Colonic mucosa (tissue), 4 donors: ENCODE data around the gene VMO1. TPM values are rescaled to one million over a fixed set of nuclear protein-coding genes. Genes with fewer than 3 reads are reported as not detected.

Source experiments
- DNase-seq: peaks from one replicate; pipeline ENCODE4 v3.0.0-alpha.2; 2020
- H3K27ac ChIP-seq: fragments of 200-600 bp; one replicate; pipeline ENCODE4 v1.8.0; 2021
- H3K27me3 ChIP-seq: fragments of 200-600 bp; one replicate; pipeline ENCODE4 v1.8.0; 2021
- H3K36me3 ChIP-seq: fragments of 200-600 bp; one replicate; pipeline ENCODE4 v1.8.0; 2021
- H3K4me1 ChIP-seq: fragments of 200-600 bp; one replicate; pipeline ENCODE4 v1.8.0; 2021; ENCODE audit warnings: mild to moderate bottlenecking
- H3K4me3 ChIP-seq: fragments of 200-600 bp; one replicate; pipeline ENCODE4 v1.8.0; 2021
- H3K9ac ChIP-seq, 2 donors: one replicate each; pipeline ENCODE4 v1.7.0; 2013; ENCODE audit warnings: control low read depth in 2 of 2, low read depth in 2 of 2, low read length in 2 of 2
- H3K9me3 ChIP-seq: fragments of 200-600 bp; one replicate; pipeline ENCODE4 v1.8.0; 2021
- CTCF ChIP-seq: fragments of 200-600 bp; IDR thresholded peaks from one replicate; pipeline ENCODE4 v1.8.0; 2022; ENCODE audit warnings: antibody characterized with exemption, mild to moderate bottlenecking
- intact Hi-C: fragments of 100-400 bp; cut with DNase I; formaldehyde crosslinking; loops from one replicate; pipeline ENCODE4 v1.14.1; 2022
- total RNA-seq, 2 donors: library from RNA; stranded (reverse); fragmentation: NEBNext Ultra II Directional in 1 of 2; extraction: Animal tissue kit (Norgen Biotek cat#: 25700) in 1 of 2; gene quantifications; one replicate each; pipeline ENCODE4 v1.2.1, GENCODE V29; 2021
- donor health status: healthy.
- donor health status: DM: no; HTN: no; CAD: no.
- donor health status: DM: no; HTN: no; CAD: no.

Gene VMO1
- total RNA-seq, 2 donors from 2014 or later = 0.91 to 2.0 TPM

GRCh38 chr17:4739122-4740024, 46.8 kb downstream of the VMO1 start, which contains the start of the genes CXCL16 and ZMYND15:
CXCL16 (minus strand) TSS chr17:4739928; CDS start chr17:4739339, 589 bp downstream.
ZMYND15 (plus strand) TSS chr17:4739833; CDS start chr17:4740549, 716 bp downstream.
- no peak for TF ChIP-seq CTCF
- intact Hi-C loops = no loop called here
- DNase-seq = peak; percentile 77
- Histone ChIP-seq H3K36me3 (no peaks in the 10 kb centered on the region), H3K9me3 (no peaks in the 10 kb centered on the region), H3K27me3 (no peaks in the 10 kb centered on the region), H3K4me3 (peak within 1 kb of the TSS; percentile 89), H3K9ac (peak within 1 kb of the TSS; percentile 82 to 86), H3K27ac (peak within 1 kb of the TSS; percentile 61), H3K4me1 (no peaks in the 10 kb centered on the region)

- Histone ChIP-seq H3K9me3 (no peaks in the 10 kb centered on the region), H3K4me1 (no peaks in the 10 kb centered on the region), H3K9ac (peak overlapping the region; percentile 82 to 86), H3K27ac (peak overlapping the region; percentile 61), H3K27me3 (no peaks in the 10 kb centered on the region), H3K36me3 (no peaks in the 10 kb centered on the region), H3K4me3 (peak overlapping the region; percentile 89)
- TF ChIP-seq CTCF = no peak
- DNase-seq = peak; percentile 65
- intact Hi-C loops = no loop called here
Measured at GRCh38 chr17:4738136-4739121, 47.7 kb downstream of the VMO1 start.

GRCh38 chr17:4735876-4736651, 50.1 kb downstream of the VMO1 start:
- H3K9me3 ChIP-seq = no peaks in the 10 kb centered on the region
- no peak for TF ChIP-seq CTCF
- intact Hi-C loops = no loop called here

More at GRCh38 chr17:4735876-4736651, 50.1 kb downstream of the VMO1 start:
- no peaks in the 10 kb centered on the region for H3K36me3 ChIP-seq
- no peak overlapping the region for H3K27ac ChIP-seq
- H3K9ac ChIP-seq = no peak overlapping the region
- no peak overlapping the region for H3K4me3 ChIP-seq
- H3K27me3 ChIP-seq = no peaks in the 10 kb centered on the region
- peaks cover 3% of the 10 kb centered on the region for H3K4me1 ChIP-seq
- DNase-seq = no peak

Other genes starting within 250 kb of the VMO1 start
- 10 to 100 TPM; 21.4 to 58.7 TPM for gene MYBBP1A, start 231.0 kb downstream of the VMO1 start, total RNA-seq
- 100 to 1,000 TPM; 158 to 163 TPM for gene GGT6, start 225.8 kb downstream of the VMO1 start, total RNA-seq
- under 1 TPM in 1 of 2 donors, not detected in 1; 0.27 TPM for gene SMTNL2, start 201.8 kb downstream of the VMO1 start, total RNA-seq
- under 1 TPM in 1 of 2 donors, not detected in 1; 0.13 TPM for gene ALOX15, start 144.7 kb downstream of the VMO1 start, total RNA-seq
- 10 to 100 TPM; 24.8 to 66.4 TPM for gene PELP1, start 82.2 kb downstream of the VMO1 start, total RNA-seq
- 10 to 100 TPM; 41.0 to 42.8 TPM for gene ARRB2, start 75.7 kb downstream of the VMO1 start, total RNA-seq
- gene MED11, start 54.9 kb downstream of the VMO1 start, total RNA-seq = 10 to 100 TPM; 21.3 to 28.0 TPM
- 1 to 10 TPM in 1 of 2 donors, under 1 TPM in 1; 0.89 to 1.2 TPM for gene ZMYND15, start 46.5 kb downstream of the VMO1 start, total RNA-seq
- gene CXCL16, start 46.4 kb downstream of the VMO1 start, total RNA-seq = 10 to 100 TPM; 41.8 to 44.1 TPM
- 10 to 100 TPM; 15.1 to 37.7 TPM for gene TM4SF5, start 14.5 kb downstream of the VMO1 start, total RNA-seq
- under 1 TPM; 0.35 to 0.40 TPM for gene GLTPD2, start 2.6 kb upstream of the VMO1 start, total RNA-seq
- gene PSMB6, start 9.8 kb upstream of the VMO1 start, total RNA-seq = 100 to 1,000 TPM in 1 of 2 donors, 10 to 100 TPM in 1; 97.5 to 171 TPM
- 10 to 100 TPM; 18.8 to 28.3 TPM for gene PLD2, start 20.8 kb upstream of the VMO1 start, total RNA-seq
- 100 to 1,000 TPM; 172 to 215 TPM for gene MINK1, start 47.0 kb upstream of the VMO1 start, total RNA-seq
- 1 to 10 TPM in 1 of 2 donors, under 1 TPM in 1; 0.74 to 1.8 TPM for gene C17orf107, start 113.2 kb upstream of the VMO1 start, total RNA-seq
- 1 to 10 TPM in 1 of 2 donors, not detected in 1; 1.1 TPM for gene CHRNE, start 116.7 kb upstream of the VMO1 start, total RNA-seq
- not detected for gene GP1BA, start 145.9 kb upstream of the VMO1 start, total RNA-seq
- 100 to 1,000 TPM in 1 of 2 donors, 10 to 100 TPM in 1; 73.1 to 116 TPM for gene SLC25A11, start 153.7 kb upstream of the VMO1 start, total RNA-seq
- 100 to 1,000 TPM in 1 of 2 donors, 10 to 100 TPM in 1; 92.1 to 120 TPM for gene RNF167, start 153.9 kb upstream of the VMO1 start, total RNA-seq
- gene PFN1, start 162.2 kb upstream of the VMO1 start, total RNA-seq = 1,000 to 10,000 TPM in 1 of 2 donors, 100 to 1,000 TPM in 1; 839 to 1,278 TPM
- 10 to 100 TPM in 1 of 2 donors, 1 to 10 TPM in 1; 3.8 to 17.6 TPM for gene ENO3, start 164.8 kb upstream of the VMO1 start, total RNA-seq
- gene SPAG7, start 181.5 kb upstream of the VMO1 start, total RNA-seq = 10 to 100 TPM; 47.7 to 56.4 TPM
- gene CAMTA2, start 201.3 kb upstream of the VMO1 start, total RNA-seq = 10 to 100 TPM; 39.8 to 52.6 TPM
- 1 to 10 TPM; 1.6 to 4.2 TPM for gene INCA1, start 211.2 kb upstream of the VMO1 start, total RNA-seq
- gene KIF1C, start 211.6 kb upstream of the VMO1 start, total RNA-seq = 100 to 1,000 TPM; 195 to 291 TPM
- gene SLC52A1, start 249.1 kb upstream of the VMO1 start, total RNA-seq = 1 to 10 TPM; 1.7 to 2.6 TPM